Bronchial epithelial cell (primary cell): ENCODE measurements around the gene PSEN1. TPM values are rescaled to one million over a fixed set of nuclear protein-coding genes. Genes with fewer than 3 reads are reported as not detected.

Experiments used
- DNase-seq: peaks from one replicate; pipeline ENCODE4 v3.0.0-alpha.2; 2010; ENCODE audit warnings: low read depth
- FAIRE-seq: peaks from 2 replicates; lab custom pipeline; 2011; peaks lifted over from hg19 to GRCh38; lab: Jason Lieb, UNC
- H3K27me3 ChIP-seq: 2 replicates; pipeline ENCODE4 v1.5.1; 2011; ENCODE audit warnings: low read length; ENCODE audit not compliant: control insufficient read depth, insufficient read depth
- H3K36me3 ChIP-seq: 2 replicates; pipeline ENCODE4 v1.5.1; 2011; ENCODE audit warnings: low read length; ENCODE audit not compliant: control insufficient read depth, insufficient read depth
- H3K4me3 ChIP-seq: 2 replicates; pipeline ENCODE4 v1.5.1; 2011; ENCODE audit warnings: mild to moderate bottlenecking, low read depth, low read length, control low read depth
- total RNA-seq: library from RNA; depleted of rRNA; stranded (reverse); fragments of >200 nt; gene quantifications from 2 replicates; pipeline ENCODE4 v1.2.1, GENCODE V29; 2014
- TF ChIP-seq, protein P1 (sequence below): IDR thresholded peaks from 2 replicates; pipeline ENCODE4 v1.5.1; 2011; ENCODE audit warnings: mild to moderate bottlenecking, moderate library complexity, low read length, control low read depth, inconsistent platforms; ENCODE audit not compliant: insufficient read depth, severe bottlenecking

PSEN1 gene
- total RNA-seq, 1 donor from 2014 or later: 86.1 TPM

DNA sequence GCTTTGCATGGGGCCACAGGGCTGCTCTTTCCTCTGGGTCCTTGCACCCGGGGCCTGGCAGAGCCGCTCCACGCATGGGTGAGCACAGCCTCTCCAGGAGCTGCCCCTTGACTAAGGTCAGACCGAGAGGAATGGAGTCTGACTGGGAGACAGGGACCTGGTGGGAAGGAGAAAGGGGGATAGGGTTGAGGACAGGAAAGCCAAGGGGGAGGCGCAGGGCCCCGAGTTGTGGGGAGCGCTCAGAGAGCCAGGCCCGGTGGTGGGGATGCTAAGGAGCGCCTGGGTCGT, 117.0 kb downstream of the PSEN1 start:
- TF ChIP-seq, protein P1, sequence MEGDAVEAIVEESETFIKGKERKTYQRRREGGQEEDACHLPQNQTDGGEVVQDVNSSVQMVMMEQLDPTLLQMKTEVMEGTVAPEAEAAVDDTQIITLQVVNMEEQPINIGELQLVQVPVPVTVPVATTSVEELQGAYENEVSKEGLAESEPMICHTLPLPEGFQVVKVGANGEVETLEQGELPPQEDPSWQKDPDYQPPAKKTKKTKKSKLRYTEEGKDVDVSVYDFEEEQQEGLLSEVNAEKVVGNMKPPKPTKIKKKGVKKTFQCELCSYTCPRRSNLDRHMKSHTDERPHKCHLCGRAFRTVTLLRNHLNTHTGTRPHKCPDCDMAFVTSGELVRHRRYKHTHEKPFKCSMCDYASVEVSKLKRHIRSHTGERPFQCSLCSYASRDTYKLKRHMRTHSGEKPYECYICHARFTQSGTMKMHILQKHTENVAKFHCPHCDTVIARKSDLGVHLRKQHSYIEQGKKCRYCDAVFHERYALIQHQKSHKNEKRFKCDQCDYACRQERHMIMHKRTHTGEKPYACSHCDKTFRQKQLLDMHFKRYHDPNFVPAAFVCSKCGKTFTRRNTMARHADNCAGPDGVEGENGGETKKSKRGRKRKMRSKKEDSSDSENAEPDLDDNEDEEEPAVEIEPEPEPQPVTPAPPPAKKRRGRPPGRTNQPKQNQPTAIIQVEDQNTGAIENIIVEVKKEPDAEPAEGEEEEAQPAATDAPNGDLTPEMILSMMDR: no peak
- peaks cover 1% of the 10 kb centered on the region for H3K36me3 ChIP-seq
- DNase-seq (no peak), FAIRE-seq (no peak)
- no peaks in the 10 kb centered on the region for H3K27me3 ChIP-seq
- no peak overlapping the region for H3K4me3 ChIP-seq

DNA sequence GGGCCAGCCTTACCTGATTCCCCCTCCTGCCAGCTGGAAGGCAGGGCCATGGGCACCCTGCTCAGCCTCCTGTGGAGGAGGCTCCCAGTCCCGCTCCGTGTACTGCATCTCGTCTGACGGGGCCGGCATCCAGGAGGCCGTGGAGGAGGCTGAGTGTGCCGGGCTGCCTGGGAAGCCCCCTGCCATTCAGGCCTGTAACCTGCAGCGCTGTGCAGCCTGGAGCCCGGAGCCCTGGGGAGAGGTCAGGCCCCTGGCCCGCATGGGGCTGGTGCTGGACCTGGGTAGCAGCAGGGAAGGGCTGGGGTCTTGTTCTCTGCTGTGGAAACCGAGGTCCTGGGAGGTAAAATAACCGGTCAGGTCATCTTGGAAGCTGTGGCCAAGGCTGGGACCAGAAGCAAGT, 117.4 kb downstream of the PSEN1 start:
- TF ChIP-seq, protein P1: no peak
- FAIRE-seq (no peak), DNase-seq (no peak)
- Histone ChIP-seq H3K27me3 (no peaks in the 10 kb centered on the region), H3K36me3 (peaks cover 2% of the 10 kb centered on the region), H3K4me3 (no peak overlapping the region)

DNA sequence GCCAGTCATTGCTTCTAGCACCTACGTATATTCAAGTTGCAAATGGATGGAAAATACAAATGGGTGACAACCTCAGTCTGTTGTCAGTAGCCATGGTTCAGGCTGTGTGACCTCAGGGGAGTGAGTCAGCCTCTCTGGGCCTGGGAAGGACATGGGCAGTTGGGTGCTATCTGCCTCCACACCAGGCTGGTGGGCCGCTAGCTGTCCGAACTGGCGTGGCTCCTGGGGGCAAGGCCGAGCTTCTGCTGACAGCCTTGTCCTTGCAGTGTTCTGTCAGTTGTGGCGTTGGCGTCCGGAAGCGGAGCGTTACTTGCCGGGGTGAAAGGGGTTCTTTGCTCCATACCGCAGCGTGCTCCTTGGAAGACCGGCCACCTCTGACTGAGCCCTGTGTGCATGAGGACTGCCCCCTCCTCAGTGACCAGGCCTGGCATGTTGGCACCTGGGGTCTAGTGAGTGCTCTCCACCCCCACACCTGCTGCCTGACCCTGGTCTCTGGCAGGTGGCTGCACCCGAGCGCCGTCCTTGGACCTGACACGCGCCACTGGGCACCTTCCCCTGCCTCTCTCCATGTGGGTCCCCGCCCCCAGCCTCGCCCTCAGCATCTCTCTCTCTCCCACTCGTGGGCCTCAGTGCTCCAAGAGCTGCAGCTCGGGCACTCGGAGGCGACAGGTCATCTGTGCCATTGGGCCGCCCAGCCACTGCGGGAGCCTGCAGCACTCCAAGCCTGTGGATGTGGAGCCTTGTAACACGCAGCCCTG, 118.1 kb downstream of the PSEN1 start:
- DNase-seq (no peak), FAIRE-seq (no peak)
- no peaks in the 10 kb centered on the region for H3K27me3 ChIP-seq
- H3K36me3 ChIP-seq: peaks cover 3% of the 10 kb centered on the region
- TF ChIP-seq, protein P1: no peak
- no peak overlapping the region for H3K4me3 ChIP-seq

DNA sequence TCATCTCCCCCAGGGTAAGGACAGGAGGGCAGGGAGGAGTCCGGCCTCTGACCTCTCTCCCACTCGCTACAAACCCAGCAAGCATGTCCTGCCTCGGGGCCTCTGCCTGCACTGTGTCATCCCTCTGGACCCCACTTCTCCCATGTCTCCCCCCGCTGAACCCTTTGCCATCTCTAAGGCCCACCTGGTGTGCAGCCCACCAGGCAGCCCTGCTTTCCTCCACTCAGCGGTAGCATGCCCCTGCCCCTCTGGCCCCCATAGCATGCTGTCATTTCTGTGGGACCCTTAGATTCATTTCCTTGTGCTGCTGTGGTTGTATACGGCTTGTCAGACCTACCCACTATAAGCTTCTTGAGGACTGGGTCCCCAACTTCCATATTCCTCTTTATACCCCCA, 118.7 kb downstream of the PSEN1 start:
- H3K36me3 ChIP-seq: peaks cover 3% of the 10 kb centered on the region
- no peak for FAIRE-seq
- TF ChIP-seq, protein P1: no peak
- no peak overlapping the region for H3K4me3 ChIP-seq
- H3K27me3 ChIP-seq: no peaks in the 10 kb centered on the region
- no peak for DNase-seq

DNA sequence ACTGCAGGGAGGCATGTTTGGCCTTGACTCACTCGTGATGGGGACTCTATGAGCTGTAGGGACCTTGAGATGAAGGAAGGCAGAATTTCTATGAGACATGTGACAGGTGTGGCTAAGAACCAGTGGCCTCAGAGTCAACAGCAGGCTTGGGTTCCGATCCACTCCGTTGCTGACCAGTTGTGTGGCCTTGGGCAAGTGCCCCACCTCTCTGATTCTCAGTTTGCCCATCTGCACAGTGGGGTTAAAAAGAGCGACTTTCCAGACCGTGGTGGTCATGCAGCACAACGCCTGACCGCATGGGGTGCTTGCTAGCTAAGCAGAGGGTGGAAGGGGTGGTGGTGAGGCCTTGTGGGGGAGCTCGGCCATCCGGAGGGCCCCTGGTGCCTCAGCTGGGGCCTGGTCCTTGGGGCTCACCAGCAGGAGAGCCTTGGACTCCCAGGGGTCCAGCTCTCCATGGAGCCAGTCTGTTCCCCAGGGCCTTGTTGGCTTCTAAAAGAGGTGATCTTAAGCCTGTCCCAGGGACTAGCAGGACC, 119.5 kb downstream of the PSEN1 start:
- H3K36me3 ChIP-seq: peaks cover 5% of the 10 kb centered on the region
- H3K27me3 ChIP-seq: no peaks in the 10 kb centered on the region
- FAIRE-seq (no peak), DNase-seq (no peak)
- TF ChIP-seq, protein P1: no peak
- H3K4me3 ChIP-seq: no peak overlapping the region

DNA sequence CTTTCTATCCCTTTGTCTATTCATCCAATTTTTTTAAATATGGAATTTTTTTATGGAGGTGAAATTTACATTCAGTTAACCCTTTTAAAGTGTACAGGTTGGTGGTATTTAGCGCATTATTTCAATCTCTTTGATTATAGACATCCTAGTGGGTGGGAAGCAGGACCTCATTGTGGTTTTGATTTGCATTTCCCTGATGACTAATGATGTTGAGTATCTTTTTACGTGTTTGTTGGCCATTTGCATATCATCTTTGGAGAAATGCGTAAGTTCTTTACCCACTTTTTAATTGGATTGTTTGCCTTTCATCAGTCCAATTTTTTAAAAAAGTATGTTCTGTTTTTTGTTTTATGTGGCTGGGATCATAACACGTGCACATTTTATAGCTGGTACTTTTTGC, 121.8 kb downstream of the PSEN1 start:
- TF ChIP-seq, protein P1: no peak

More for the DNA sequence above, 121.8 kb downstream of the PSEN1 start:
- peaks cover 6% of the 10 kb centered on the region for H3K36me3 ChIP-seq
- DNase-seq (no peak), FAIRE-seq (no peak)
- H3K27me3 ChIP-seq: no peaks in the 10 kb centered on the region
- no peak overlapping the region for H3K4me3 ChIP-seq
